GM21786 (cell line): ENCODE results near the gene VPS4B.

Experiments
- ATAC-seq: cut with Tn5 transposase; IDR thresholded peaks from one replicate; pipeline ENCODE4 v1.9.1; 2021; ENCODE audit not compliant: unreplicated experiment

The VPS4B gene

GRCh38 chr18:63431180-63431579 is 8.9 kb upstream of the VPS4B start:
- no peak for ATAC-seq

DNA sequence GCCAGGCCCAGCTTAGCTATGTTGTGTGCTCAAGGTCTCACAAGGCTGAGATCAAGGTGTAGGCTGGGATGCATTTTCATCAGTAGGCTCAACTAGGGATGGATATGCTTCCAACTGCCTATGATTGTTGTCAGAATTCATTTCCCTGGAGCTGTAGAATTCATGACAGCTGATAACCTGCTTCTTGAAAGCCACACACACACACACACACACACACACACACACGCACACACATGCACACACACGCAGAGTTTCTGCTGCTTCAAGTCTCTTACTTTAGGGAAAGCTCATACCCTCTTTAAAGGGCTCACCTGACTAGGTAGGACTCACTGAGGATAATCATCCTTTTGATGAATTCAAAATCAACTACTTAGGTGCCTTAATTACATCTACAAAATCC is 8.2 kb upstream of the VPS4B start:
- ATAC-seq: no peak

DNA sequence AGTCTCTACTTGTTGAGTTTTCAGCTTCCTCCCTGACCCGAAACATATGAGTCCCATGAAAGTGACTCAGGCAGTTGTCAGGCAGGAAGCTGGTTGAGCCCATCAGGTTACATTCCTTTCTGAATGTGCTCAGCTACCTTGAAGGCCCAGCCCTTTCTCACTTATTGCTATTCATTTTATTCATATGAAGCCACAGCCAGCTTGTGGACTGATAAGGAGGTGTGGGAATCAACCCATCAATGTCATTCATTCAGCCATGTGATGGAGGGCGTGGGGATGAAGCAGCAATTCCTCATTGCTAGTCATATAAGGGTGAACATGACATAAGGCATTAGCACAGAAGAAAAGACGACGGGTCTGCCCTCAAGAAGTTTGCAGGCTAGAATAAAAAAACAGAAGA is 5.3 kb upstream of the VPS4B start:
- ATAC-seq: no peak

- peak; percentile 19 for ATAC-seq
These were observed 608 bp upstream of the VPS4B start for GRCh38 chr18:63422864-63423304.

DNA sequence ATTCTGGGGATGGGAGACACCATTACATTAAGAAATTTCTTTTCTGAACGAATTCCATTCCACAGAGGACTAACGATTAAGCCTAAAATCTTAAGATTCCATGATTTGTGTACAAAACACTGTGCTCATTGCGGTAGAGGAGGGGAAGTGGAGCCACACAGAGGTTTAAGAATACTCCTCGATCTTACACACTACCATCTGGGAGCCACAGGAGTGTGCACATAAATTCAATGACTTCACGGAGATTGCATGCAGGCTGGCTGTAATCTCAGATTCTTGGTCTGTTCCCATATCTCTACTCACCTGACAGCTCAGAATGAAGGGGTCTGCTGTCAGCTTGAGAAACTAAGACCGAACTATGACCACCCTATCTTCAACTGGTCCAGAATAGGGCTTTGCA is 762 bp downstream of the VPS4B start:
- no peak for ATAC-seq

DNA sequence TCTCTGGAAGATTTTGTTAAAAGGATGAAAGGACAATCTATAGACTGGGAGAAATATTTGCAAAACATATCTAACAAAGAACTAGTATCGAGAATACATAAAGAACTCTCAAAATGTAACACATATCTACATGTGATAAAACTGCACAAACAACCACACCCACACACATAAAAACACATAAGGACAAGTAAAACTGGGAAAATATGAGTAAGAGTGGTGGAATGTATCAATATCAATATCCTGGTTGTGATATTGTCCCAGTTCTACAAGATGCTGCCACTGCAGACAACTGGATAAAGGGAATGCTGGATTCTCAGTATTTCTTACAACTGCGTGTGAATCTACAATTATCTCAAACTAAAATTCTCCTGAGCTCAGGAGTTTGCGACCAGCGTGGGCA is 9.3 kb downstream of the VPS4B start:
- ATAC-seq: no peak

GRCh38 chr18:63410792-63411191 is 11.5 kb downstream of the VPS4B start:
- no peak for ATAC-seq

DNA sequence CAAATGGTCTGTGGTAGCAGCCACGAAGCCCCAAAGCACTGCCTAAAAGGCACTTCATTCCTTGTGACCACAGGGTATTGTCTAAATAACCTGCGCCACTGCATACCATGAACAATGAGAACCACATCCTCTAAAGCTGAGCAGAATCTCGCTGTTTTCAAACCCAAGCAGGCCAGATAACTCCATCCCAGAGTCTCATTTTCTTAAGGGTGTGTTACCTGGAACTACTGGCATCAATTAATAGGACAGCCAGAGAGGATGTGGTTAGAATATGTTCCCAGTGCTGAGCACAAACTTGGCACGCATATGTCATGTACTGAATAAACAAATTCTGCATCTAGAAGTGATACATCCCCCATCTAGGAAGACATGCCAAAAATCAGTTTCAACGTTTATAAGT is 13.0 kb downstream of the VPS4B start:
- no peak for ATAC-seq

DNA sequence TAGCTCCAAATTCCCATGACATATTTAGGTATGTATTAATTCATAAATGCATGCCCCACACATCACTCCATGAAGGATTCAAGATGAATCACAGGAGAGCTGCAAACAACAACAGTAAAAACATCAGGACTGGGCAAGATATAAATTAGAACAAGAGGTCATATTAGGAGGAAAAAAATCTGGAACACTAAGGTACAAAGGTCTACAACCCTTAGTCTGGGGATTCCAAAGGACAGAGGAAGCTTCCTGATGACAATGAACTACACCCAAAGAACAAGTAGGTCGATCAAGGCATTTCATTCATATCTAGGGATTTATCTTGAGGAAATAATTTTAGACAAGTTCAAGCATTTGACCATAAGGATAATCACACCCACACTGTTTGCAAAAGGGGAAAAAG is 14.5 kb downstream of the VPS4B start:
- no peak for ATAC-seq

DNA sequence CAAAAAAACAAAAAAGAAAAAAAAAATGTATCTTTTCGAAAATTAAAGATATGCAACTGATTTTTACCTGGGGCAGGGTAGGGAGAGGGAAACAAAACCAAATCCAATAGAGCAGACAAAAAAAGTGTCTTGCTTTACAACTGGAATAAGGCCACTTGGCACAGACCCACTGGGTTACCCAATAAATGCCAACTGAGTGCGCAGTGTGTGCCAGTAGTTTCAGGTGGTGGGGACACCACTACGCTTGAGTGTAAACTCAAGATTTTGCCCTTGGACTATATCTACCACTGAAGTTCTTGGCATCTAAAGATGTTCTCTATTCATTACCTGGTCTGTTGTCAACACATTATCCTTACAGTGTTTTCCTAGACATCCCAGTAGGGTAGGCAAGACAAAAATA is 16.3 kb downstream of the VPS4B start:
- no peak for ATAC-seq

- no peak for ATAC-seq
These were observed 19.8 kb downstream of the VPS4B start for GRCh38 chr18:63402246-63403162.

DNA sequence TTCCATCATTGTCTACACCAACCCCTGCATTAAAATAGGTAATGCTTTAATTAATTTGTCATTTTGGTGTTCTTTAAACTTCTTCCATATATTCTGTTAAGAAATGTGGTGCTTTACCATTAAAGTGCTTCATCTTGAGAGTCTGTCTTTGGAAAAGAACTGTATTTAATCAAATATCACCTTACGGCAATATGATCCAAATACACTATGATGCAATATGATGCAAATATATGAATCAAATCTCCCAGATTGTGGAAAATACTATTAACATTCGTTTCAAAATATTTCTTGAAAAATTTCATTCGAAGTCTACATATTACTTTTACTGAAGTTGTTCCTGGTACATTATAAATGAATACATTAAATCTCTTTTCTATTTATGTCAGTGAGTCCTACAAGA is 23.0 kb downstream of the VPS4B start:
- no peak for ATAC-seq

DNA sequence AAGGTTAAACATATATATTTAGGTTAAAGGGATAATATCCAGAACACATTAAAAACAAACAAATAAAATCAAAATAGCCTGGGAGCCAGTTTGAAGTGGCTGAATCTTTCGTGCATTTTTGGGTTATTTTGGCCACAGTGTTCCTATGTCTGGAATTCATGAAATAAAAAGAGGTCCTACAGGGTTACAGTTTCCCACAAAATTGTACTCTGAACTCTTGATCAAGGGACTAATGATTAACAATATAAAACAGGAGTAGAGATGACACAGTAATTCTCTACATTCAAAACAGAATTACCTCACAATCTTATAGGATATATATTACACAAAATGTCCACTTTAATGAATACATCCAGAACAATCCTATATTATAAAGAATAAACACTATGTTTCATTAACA is 24.9 kb downstream of the VPS4B start:
- ATAC-seq: no peak

DNA sequence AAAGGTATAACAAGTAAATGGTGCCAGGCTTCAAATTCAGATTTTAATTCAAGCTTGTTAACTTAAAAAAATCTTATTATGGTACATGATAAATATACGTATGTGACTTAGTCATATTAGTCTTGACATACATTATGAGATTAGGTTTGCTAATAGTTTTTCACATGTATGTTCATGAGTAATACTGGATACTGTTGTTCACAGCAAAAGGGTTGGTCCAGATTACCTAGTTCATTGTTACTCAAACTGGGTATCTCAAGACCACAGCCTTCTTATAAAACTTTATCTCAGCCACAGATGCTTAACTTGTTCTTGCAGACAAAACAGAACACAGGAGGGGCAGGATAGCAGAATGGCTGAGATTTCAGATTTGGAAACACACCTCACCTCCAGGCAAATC is 26.8 kb downstream of the VPS4B start:
- ATAC-seq: no peak

DNA sequence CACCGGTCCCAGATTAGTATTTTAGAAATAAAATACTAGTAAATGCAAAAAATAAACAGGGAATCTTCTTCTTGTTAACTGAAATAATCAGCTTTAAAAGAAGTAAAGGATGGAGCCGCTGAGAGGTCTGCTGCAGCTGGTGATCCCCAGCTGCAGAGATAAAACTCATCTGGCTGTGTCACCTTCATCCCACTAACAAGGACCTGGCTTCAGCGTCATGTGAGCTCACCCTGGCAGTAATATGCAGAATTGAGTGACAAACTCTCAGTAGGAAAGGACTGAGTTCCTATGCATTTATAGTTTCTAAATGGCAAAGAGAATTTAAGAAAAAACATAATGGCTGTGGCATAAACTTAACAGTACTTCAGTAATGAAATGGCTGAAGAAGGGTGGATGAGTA is 27.3 kb downstream of the VPS4B start:
- ATAC-seq: no peak

DNA sequence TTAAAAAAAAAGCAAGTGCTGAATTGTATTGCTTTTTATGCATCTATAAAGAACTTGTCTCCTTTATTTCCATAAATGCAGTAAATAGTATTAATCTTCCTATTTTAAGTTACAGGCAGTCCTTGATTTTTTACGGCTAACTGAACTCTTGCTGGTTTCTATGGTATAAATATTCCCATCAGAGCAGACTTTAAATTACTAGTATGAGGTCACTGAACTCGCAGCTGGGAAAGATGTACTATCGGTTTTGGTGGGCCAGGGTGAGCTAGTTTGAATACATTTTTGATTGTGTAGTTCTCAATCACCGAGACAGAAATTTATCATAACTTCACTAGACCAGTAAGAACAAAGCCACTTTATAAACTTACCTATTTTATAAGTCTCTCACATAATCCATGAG is 34.4 kb downstream of the VPS4B start:
- ATAC-seq: no peak

DNA sequence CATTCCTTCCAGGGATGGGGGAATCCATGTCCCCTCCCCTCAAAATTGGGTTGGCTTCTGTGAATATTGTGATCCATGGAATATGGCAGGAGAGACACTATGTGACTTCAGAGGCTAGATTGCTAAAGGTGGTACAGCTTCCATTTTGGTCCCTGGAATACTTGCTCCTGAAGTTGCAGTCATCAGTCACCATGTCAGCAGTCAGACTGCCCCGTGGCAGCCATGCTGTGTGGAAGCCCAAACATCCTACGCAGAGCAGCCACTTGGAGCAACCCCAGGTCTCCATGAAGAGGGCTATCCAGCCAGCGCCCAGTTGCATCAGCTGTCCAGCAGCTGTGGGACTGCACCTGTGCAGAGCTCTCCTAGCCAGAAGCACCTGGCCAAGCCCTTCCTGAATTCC is 39.4 kb downstream of the VPS4B start:
- ATAC-seq: no peak

DNA sequence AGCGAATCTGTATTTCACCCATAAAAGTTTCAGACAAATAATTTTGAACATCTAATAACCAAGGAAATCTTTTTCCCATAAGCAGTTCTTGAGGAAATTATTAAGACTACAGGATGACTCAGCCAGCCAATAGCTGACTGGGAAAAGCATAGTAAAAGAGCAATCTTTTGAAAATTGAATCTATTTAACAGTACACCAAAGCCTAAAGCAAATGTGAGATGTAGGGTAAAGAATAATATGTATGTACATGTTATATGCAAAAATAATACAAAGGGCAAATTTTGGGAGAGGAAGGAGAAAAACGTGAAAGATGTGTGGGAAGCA is 42.7 kb downstream of the VPS4B start:
- ATAC-seq: no peak

- no peak for ATAC-seq
These were observed 43.2 kb downstream of the VPS4B start for GRCh38 chr18:63378919-63379638.

GRCh38 chr18:63377275-63377980 is 44.8 kb downstream of the VPS4B start:
- no peak for ATAC-seq

DNA sequence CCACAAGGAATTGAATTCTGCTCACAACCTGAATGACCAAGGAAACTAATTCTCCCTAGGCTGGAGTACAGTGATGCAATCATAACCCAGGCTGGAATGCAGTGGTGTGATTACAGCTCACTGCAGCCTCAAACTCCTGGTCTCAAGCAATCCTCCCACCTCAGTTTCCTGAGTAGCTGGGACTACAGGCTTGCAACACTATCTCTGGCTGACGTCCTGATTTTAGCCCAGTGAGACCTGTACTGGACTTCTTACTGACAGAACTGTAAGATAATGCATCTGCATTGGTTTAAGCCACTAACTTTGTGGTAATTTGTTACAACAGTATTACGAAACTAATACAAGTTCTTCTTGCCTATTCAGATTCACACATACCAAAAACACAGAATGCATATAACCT is 45.7 kb downstream of the VPS4B start:
- no peak for ATAC-seq

- no peak for ATAC-seq
These were observed 47.7 kb downstream of the VPS4B start for GRCh38 chr18:63374540-63374939.
